Activated CD8-positive, alpha-beta memory T cell treated with anti-CD3 and anti-CD28 coated beads, Interleukin-2, amount 50 U/mL, for 1 hour (primary cell): Measurements from ENCODE around the gene ZNF655.
"Not testable (repeated sequence)": the region's sequence is repeated elsewhere in the genome, so short reads cannot be mapped to it uniquely, and the experiment has no call there.

Experiments used
- DNase-seq: peaks from one replicate; pipeline ENCODE4 v3.0.0-alpha.2; 2020; ENCODE audit errors: extremely low read depth

ZNF655 gene

DNA sequence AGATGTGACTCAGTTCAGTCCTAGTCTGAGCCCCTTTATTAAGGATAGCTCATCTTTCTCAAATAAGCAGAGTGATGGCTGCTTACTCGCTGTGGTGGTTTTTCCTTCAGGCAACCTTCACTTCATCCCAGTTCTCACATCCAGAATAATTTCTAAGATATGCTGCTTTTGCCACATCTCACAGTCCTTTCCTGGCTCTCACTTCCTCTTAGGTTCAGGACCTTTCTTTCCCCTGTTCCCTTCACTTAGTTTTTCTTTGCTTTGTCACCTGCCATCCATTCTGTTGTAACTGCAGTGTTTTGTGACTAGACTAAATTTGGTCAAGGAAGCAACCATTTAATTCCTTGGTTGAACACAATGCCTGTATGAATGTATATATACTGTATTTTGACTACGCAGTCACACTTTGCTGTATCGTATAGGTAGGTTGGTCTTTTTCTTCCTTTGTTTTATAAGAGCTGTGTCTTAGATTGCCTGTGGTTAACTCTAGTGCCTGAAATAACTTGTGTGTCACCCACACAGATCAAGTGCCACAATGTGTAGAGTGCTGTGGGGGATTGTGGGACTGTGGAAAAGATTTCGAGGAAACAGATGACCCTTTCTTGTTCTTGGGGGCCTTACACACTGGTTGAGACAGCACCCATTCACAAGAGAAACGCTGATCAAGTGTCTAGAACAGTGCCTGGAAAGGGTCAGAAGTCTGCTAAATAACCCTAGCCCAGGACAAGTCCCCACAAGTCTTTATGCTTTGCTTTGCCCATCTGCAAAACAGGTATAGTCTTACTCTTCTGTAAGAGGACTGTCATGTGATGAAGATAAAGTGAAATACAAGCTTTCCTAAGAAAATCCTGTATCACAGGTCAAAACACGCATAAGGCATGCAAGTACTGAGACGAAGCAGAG is 2.6 kb downstream of the ZNF655 start:
- DNase-seq = no peak

DNA sequence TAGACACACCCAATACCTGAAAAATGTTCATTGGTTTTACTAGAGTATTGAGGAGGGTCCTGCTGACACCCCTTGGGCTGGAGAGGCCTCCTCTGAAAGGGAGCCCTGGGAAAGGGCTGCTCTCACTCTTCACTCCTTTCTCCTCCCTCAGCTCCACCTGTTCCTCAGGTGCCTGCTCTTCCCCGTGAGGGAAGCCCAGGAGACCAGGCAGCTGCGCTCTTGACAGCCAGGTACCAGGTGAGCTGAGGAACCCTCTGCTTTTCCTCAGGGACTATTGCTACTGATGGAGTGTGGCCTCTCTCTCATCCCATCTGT is 3.3 kb downstream of the ZNF655 start:
- no peak for DNase-seq

DNA sequence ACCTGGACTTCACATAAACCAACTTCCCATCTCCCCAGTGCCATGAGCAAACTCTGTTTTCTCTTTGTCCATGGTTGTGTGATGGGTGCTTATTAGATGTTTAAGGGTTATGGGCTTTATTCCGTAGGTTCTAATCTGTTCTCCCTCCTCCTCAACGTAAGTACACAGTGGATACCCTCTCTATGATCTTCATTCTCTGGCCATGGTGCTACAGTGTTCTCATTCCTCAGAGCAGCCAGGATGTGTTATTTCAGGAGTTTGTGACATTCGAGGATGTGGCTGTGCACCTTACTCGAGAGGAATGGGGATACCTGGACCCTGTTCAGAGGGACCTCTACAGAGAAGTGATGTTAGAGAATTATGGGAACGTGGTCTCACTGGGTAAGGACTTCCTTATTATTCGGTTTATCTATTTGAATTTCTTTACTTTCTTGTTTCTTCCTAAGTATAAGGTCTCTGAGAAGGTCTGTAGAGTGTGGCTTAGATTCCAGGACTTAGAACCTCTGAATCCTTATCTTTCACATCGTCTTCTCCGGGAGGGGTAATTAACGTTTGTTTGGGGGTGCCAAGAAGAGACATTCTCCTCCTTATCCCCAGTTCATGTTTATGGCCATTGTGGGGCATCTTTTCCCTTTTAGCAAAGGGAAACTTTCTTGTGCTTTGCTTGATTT is 3.8 kb downstream of the ZNF655 start:
- DNase-seq = no peak

DNA sequence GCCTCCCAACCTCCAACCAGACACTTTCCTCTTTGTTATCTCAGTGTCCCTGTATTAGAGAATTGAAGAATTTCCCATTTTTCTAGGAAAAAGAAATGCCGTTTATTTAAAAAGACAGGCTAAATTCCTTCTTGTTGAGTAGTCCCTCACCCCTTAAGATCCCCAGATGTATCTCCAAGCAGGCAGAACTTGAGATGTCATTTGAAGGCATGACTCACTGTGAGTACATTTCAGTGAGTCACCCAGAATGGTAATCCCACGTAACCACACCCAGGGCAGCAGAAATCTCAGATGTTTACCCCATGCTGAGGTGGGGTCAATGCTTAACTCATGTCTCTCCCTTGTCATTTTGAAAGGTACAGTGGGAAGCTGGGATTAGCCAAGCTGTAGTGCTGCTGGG is 4.4 kb downstream of the ZNF655 start:
- no peak for DNase-seq

DNA sequence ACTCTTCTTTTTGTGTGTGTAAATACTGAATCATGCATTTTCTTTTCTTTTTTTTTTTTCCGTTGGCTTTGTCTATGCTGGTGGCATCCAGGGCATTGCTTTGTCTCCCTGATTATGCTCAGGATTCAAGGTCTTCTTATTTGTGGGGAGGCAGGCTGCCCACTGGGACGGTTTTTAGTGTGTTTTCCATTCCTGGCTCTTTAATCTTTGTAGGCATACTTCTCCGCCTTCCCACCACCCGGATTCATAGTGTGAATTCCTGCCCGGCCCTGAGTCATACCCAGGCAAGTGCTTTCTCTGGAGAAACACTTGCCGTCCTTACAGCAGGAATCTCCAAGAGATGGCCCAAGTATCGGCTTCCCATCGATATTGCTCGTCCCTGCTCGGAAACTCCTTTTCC is 5.2 kb downstream of the ZNF655 start:
- no peak for DNase-seq

DNA sequence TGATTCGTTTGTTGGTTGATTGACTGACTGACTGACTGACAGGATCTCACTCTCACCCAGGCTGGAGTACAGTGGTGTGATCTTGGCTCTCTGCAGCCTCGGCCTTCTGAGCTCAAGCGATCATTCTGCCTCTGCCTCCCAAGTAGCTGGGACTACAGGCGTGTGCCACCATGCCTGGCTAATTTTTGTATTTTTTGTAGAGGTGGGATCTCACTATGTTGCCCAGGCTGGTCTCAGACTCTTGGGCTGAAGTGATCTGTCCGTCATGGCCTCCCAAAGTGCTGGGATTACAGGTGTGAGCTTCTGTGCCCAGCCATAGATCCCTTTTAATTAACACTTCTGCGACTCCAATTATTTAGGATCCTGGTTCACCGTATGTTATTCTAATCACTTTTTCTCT is 10.3 kb downstream of the ZNF655 start:
- not testable (repeated sequence) for DNase-seq

DNA sequence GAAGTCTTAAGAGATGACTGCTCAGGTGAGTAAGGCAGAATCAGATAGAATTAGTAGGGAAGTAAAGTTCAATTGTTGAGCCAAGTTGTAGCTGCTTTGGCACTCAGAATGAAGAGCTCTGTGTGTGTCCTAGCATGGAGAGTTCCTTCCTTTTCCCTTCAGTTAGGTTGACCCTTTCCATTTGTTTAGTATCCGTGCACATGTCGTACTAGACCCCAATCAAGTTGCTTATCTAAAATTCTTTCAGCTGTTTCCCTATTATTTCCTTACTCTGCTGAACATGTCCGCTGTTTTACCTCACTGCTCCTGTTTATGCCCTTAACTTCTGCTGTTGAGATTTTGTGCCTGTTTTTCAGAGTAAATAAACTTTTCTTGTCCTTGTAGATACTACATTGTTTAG is 13.3 kb downstream of the ZNF655 start:
- DNase-seq = no peak

DNA sequence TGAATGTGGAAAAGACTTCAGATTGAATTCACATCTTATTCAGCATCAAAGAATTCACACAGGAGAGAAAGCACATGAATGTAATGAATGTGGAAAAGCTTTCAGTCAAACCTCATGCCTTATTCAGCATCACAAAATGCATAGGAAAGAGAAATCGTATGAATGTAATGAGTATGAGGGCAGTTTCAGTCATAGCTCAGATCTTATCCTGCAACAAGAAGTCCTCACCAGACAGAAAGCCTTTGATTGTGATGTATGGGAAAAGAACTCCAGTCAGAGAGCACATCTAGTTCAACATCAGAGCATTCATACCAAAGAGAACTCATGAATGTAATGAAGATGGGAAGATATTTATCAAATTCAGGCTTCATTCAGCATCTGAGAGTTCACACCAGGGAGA is 14.8 kb downstream of the ZNF655 start:
- no peak for DNase-seq

DNA sequence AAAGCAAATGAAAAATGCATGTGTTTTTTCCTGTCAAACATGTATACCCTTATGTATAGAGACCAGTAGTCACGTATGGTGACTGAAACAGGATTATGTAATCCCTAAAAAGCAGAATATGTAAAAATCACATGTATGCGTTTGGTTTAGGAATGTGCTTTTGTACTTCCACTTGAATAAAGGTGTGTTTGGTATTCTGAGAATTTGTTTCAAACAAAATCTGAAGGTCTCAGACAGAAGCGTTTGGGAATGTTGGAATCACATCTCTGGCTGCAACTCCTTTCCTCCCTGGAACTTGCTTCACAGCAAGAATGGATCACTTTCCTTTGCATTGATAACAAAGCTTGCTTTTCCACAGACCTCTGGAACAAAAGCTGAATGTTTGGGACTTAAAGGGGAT is 17.8 kb downstream of the ZNF655 start:
- no peak for DNase-seq

DNA sequence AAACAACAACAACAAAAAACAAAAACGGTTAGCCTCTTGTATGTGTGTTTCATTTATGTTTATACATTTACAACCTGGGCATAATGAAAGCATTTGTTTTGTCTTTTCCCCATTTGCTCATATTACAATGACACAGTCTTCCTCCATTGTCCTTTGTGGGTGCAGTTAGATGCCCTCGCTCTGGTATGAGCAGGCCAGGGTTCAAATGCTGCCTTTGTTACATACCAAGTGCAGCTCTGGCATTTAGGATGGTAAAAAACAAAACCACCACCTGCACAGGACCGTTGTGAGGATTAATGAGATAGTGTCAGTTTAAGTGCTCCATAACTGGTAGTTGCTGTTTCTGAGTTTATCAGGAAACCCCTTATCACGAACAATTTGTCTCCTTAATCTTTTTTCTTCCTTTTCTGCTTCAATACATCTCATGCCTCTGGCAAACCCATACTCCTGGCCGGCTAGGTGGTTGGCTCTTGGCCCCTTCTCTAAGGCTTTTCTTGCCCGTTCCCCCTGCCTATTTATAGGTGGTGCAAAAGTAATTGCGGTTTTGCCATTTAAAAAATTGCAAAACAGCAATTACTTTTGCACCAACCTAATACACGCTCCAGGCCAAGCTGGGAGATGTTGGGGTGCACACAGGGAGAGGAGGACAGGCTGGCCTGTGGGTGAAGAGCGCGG is 21.0 kb downstream of the ZNF655 start:
- no peak for DNase-seq

DNA sequence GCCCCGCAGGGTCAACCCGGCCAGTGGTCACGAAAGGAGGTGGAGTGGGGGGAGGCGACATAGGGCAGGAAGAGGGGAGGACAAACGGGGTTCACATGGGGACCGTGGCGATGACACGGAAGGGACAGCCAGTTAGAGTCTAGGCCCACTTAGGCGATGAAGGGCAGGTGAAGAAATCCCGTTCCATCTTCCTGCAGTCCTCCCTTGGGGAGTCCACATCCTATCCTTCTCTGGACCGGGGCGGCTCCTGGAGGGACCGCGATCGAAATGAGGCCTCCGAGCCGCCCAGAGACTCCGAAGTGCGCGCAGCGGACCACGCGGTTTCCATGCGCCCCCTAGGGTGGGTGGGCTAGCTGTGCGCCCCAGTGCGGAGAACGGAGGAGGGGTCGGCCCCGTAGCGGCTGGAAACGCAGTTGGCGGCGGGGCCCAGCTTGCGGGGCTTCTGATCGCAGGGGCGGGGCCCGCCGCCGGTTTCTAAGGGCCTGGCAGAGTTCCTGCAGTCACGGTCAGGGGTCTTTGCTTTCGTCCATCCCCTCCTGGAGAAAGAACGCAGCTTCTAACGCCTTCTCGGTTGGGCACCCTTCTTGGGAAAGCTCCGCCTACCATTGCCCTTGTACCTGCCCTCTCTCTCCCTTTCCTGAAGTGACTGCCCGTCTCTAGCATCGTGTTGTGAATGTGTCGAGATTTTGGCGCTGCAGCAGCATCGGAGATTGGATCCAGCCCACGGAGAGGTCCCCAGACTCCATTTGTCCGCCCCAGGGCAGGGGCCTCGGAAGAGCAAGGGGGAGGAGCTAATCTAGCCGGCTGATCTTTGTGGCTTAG is 21.7 kb downstream of the ZNF655 start:
- no peak for DNase-seq

DNA sequence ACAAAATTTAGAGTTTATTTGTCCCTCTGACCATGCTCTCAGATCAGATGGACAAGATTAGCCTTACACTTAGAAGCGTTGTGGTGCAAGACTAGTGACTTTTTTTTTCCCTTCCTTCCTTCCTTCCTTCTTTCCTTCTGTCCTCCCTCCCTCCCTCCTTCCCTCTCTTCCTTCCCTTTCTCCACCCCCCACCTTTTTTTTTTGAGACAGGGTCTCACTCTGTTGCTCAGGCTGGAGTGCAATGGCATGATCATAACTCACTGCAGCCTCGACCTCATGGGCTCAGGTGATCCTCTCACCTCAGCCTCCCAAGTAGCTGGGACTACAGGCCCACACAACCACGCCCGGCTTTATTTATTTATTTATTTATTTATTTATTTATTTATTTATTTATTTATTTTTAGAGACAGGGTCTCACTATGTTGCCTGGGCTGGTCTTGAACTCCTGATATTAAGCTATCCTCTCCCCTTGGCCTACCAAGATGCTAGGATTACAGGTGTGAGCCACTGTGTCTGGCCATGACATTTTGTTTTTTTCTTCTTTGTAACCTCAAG is 22.4 kb downstream of the ZNF655 start:
- DNase-seq = not testable (repeated sequence)

DNA sequence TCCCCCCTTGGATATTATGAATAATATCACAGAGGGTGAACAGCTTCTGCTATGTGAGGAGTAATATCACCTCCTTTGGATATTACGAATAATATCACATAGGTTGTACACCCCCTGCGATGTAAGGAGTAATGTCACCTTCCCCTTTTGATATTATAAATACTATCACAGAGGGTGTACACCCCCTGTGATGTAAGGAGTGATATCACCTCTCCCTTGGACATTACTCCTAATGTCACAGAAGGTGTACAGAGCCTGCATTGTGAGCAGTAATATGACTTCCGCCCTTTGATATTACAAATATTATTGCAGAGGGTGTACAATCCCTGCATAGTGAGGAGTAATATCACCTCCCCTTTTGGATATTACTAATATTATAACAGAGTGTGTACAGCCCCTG is 30.4 kb downstream of the ZNF655 start:
- no peak for DNase-seq

DNA sequence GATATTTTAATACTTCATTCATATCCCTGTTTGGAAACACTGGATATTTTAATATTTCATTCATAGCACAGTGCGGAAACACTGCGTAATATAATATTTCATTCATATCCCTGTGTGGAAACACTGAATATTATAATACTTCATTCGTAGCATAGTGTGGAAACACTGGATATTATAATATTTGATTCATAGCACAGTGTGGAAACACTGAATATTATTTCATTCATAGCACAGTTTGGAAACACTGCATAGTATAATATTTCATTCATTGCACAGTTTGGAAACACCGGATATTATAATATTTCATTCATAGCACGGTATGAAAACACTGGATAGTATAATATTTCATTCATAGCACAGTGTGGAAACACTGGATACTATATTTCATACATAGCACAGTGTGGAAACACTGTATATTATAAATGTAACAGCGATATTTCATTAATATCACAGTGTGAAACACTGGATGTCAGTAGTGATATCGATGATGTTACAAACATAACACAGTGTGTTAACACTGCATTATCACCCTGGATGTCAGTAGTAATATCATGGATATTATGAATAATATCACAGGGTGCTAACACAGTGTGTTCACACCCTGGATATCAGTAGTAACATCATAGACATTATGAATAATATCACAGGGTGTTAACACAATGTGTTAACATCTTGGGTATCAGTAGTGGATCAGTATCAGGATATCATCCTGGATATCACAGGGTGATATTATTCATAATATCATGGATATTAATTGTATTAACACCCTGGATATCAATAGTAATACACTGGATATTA is 36.7 kb downstream of the ZNF655 start:
- DNase-seq = no peak

DNA sequence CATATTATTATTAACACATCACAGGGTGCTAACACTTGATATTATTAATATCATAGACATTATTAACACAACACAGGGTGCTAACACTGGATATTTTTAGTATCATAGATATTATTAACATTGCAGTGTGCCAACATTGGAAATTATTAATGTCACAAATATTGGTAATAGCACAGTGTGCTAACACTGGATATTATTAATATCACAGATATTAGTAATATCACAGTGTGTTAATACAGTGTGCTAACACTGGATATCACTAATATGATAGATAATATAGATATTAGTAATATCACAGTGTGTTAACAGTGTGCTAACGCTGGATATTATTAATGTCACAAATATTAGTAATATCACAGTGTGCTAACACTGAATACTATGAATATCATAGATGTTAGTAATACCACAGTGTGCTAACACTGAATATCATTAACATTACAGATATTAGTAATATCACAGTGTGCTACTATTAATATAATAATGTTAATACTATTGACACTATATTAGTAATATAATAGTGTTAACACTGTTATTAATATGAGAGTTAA is 38.0 kb downstream of the ZNF655 start:
- no peak for DNase-seq

DNA sequence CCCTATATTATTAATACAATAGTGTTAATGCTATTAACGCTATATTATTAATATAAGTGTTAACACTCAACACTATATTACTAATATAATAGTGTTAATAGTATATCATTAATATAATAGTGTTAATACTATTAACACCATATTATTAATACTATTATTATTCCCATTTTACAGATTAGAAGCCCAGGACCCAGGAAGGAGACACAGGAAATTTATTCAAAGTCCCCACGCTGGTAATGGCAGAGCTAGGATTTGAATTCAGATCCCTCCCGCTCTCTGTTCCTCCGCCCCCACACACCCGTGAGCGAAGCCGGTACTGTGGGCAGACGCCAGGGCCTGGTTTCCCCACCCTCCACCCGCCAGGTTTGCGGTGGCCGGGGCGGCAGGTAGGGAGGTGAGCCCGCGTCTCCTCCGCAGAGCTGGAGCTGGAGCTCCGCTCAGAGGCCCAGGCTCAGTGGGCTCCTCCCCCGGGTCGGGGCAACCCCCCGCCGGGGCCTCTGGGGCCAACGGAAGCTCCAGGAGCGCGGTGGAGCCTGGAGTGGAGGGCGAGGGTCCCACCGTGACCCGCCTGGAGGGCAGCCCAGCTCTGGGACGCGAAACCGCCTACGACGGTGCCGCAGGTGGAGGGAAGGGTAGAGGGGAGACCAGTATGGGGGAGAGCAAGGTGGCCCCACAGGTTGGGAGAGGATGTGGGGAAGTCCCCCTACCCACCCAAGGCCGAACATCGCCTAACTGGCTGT is 39.5 kb downstream of the ZNF655 start, which contains the start of gene TMEM225B:
TSS of gene TMEM225B (plus strand) at position 506 of the 740 bp plus-strand sequence. CDS start 6,122 bp downstream, outside the sequence.
- DNase-seq = no peak

DNA sequence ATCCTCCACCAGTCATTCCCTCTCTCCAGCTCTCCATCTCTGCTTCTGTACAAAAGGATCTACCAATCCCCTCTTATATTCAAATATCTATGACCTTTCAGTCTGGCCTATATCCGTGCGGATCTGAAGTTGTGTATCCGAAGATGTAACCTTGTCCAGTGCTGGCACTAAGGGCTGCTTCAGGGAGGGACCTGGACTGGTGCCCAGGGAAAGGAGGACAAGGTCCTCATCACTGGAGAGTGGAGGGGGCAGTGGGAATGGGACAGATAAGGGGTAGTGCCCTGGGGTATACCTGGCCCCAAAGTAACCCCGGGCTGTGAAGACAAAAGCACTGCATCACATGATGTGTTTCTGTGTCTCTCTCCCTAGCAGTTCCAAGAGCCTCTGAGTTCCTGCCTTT is 41.4 kb downstream of the ZNF655 start:
- DNase-seq = no peak

DNA sequence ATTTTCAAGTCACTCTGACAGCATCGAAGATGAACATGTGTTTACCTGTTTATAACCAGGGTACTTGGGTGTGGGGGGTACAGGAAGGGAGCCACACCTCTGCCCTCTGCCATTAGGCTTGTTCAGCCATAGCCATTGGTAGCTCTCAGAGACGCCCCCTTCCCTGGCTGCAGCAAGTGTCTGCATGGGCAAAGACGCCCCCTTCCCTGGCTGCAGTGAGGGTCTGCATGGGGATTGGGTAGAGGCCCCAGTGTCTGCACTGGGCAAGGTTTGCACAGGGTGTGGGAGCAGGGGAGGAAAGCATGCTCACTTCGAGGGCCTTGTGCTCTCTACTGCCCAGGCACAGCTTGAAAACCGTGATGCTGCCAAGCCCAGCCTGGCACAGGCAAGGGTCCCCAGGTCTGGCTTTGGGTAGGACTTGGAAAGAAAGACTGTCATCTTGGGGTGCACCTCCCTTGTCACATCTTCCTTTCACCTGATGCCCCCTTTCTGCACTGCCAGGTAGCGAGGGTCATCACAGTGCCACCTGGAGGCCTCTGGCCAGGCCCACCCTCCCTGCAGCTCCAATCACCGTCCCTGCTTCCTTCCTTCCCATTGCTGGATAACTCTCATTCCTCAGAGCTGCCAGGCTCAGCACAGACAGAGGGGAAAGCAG is 43.3 kb downstream of the ZNF655 start:
- no peak for DNase-seq

DNA sequence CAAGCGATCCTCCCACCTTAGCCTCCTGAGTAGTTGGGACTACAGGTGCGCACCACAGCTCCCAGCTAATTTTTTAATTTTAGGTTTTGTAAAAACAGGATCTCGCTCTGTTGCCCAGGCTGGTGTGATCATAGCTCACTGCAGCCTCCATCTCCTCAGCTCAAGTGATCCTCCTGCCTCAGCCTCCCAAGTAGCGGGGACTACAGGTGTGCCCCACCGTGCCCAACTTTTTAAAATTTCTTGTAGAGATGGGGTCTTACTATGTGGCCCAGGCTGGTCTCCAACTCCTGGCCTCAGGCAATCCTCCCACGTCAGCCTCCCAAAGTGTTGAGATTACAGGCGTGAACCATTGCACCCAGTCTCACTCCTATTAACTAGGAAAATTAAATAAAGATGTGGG is 47.1 kb downstream of the ZNF655 start:
- DNase-seq = no peak
